ENCODE data around the gene SMIM3. TPM values are rescaled to one million over a fixed set of nuclear protein-coding genes. Genes with fewer than 3 reads are reported as not detected.
A peak's percentile ranks its signal among the peaks of the same experiment; 100 is the strongest.

The SMIM3 gene
- total RNA-seq, 6 donors from 2014 or later, result 20.4 to 40.0 (median 21.6) TPM

GRCh38 chr5:150779397-150780186, 1.0 kb downstream of the SMIM3 start:
- no peaks in the 10 kb centered on the region for H3K27me3 ChIP-seq
- peak overlapping the region; percentile 61 to 79 (median 74) for H3K4me3 ChIP-seq
- peak overlapping the region; percentile 84 to 95 (median 91) for H3K27ac ChIP-seq
- no peaks in the 10 kb centered on the region for H3K9me3 ChIP-seq
- DNase-seq, result no peak
- peaks cover 39 to 50% (median 45%) of the 10 kb centered on the region in 4 donors for H3K4me1 ChIP-seq
- TF ChIP-seq EP300 (IDR thresholded peaks at IDR 0.05) (no peak), POLR2AphosphoS5 (IDR thresholded peaks at IDR 0.05) (no peak)
- 37 to 54% methylated on average over 12 to 13 of the region's 13 CpGs for WGBS, 2 donors
- ATAC-seq (ENCODE audit: low FRiP score in 2 of 2), result no peak
- no peaks in the 10 kb centered on the region for H3K36me3 ChIP-seq

DNA sequence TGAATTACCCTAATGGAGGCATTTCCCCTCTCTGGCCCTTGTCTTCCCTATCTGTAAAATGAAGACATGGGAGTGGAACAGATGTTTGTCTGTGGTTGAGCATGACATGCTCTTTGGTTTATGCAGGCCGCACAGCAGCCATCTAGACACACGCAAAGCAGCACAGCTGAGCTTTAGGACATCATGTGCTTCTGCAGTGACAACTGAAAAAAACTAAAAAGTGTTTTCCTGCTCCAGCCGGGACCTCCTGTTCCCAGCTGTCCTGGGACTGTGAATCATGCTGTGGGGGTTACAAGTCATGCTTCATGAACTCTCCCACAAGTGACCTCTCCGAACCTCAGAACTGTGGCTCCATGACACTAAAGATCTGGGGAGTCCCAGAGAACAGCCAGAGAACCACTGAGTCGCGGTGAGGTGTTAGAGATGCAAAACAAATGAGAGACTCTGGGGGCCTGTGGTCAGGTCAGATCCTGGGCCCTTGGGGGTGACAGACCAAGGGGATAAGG, 1.7 kb downstream of the SMIM3 start:
- peak in 1 of 2 donors; percentile 1 for ATAC-seq (ENCODE audit: low FRiP score in 2 of 2)
- WGBS, 2 donors, result 65 to 70% methylated on average over 6 of the region's 6 CpGs
- H3K4me3 ChIP-seq, result peak overlapping the region; percentile 14 to 75 (median 66)
- peak overlapping the region; percentile 84 to 95 (median 91) for H3K27ac ChIP-seq
- TF ChIP-seq POLR2AphosphoS5 (IDR thresholded peaks at IDR 0.05) (peak; percentile 83 to 89), EP300 (IDR thresholded peaks at IDR 0.05) (peak in 3 of 4 donors; percentile 61 to 96 (median 90)), CTCF (IDR thresholded peaks at IDR 0.05) (no peak), POLR2A (IDR thresholded peaks at IDR 0.05) (peak in 3 of 4 donors; percentile 36 to 76 (median 37))
- H3K4me1 ChIP-seq, result peaks cover 39 to 53% (median 47%) of the 10 kb centered on the region in 4 donors
- no peaks in the 10 kb centered on the region for H3K36me3 ChIP-seq
- DNase-seq, result peak in 1 of 2 donors; percentile 61
- no peaks in the 10 kb centered on the region for H3K9me3 ChIP-seq
- H3K27me3 ChIP-seq, result no peaks in the 10 kb centered on the region

- Histone ChIP-seq H3K4me3 (peak overlapping the region in 2 of 4 donors; percentile 72 to 75), H3K4me1 (peaks cover 39 to 53% (median 47%) of the 10 kb centered on the region in 4 donors), H3K36me3 (no peaks in the 10 kb centered on the region), H3K27ac (peak overlapping the region; percentile 84 to 95 (median 91)), H3K9me3 (no peaks in the 10 kb centered on the region), H3K27me3 (no peaks in the 10 kb centered on the region)
- DNase-seq, result no peak
- TF ChIP-seq POLR2A (IDR thresholded peaks at IDR 0.05) (no peak), EP300 (IDR thresholded peaks at IDR 0.05) (no peak), POLR2AphosphoS5 (IDR thresholded peaks at IDR 0.05) (no peak), CTCF (IDR thresholded peaks at IDR 0.05) (no peak)
- WGBS, 2 donors, result 67 to 73% methylated on average over 5 of the region's 5 CpGs
- ATAC-seq (ENCODE audit: low FRiP score in 2 of 2), result peak in 1 of 2 donors; percentile 0
These were observed 2.3 kb downstream of the SMIM3 start for GRCh38 chr5:150780816-150781221.

- H3K9me3 ChIP-seq, result no peaks in the 10 kb centered on the region
- peak overlapping the region; percentile 84 to 95 (median 91) for H3K27ac ChIP-seq
- peak in 1 of 6 experiments; percentile 15 for TF ChIP-seq CTCF (IDR thresholded peaks at IDR 0.05)
- peak; percentile 41 to 42 for TF ChIP-seq POLR2AphosphoS5 (IDR thresholded peaks at IDR 0.05)
- TF ChIP-seq POLR2A (IDR thresholded peaks at IDR 0.05), result no peak
- peak in 1 of 4 donors; percentile 24 for TF ChIP-seq EP300 (IDR thresholded peaks at IDR 0.05)
- ATAC-seq (ENCODE audit: low FRiP score in 2 of 2) (peak; percentile 6 to 56), DNase-seq (peak in 1 of 2 donors; percentile 11)
- no peaks in the 10 kb centered on the region for H3K36me3 ChIP-seq
- peak overlapping the region in 1 of 4 donors; percentile 75 for H3K4me3 ChIP-seq
- 57 to 68% methylated on average over 6 to 10 of the region's 10 CpGs for WGBS, 2 donors
- peaks cover 39 to 56% (median 49%) of the 10 kb centered on the region in 4 donors for H3K4me1 ChIP-seq
- H3K27me3 ChIP-seq, result no peaks in the 10 kb centered on the region
These were observed 3.4 kb downstream of the SMIM3 start for GRCh38 chr5:150781706-150782614.
